Measurements from ENCODE around the gene DAPK3. TPM values are rescaled to one million over a fixed set of nuclear protein-coding genes. Genes with fewer than 3 reads are reported as not detected.

DAPK3 gene
- total and polyA plus RNA-seq, 2 experiments from 2014 or later: 103 to 140 TPM

GRCh38 chr19:3966051-3967017 is 4.6 kb downstream of the DAPK3 start:
- H3K27ac ChIP-seq: peak overlapping the region; percentile 92
- 88% methylated on average over 30 of the region's 30 CpGs for WGBS (ENCODE audit: low lambda C conversion rate, missing lambda C conversion rate)
- no peak overlapping the region for H3K4me3 ChIP-seq
- no peaks in the 10 kb centered on the region for H3K27me3 ChIP-seq
- H2AFZ ChIP-seq: no peak overlapping the region
- peaks cover 16% of the 10 kb centered on the region for H3K4me1 ChIP-seq (ENCODE audit: insufficient read depth)
- no peaks in the 10 kb centered on the region for H3K9me3 ChIP-seq (ENCODE audit: low read depth)
- peak; percentile 29 for DNase-seq (ENCODE audit: low spot score)
- no peaks in the 10 kb centered on the region for H3K36me3 ChIP-seq (replicated peaks; ENCODE audit: insufficient read depth, low read depth)
- H3K4me2 ChIP-seq: no peak overlapping the region
- H3K9me2 ChIP-seq (replicated peaks; ENCODE audit: insufficient read depth): no peaks in the 10 kb centered on the region
- peaks cover 60% of the 10 kb centered on the region for H3K79me2 ChIP-seq
- no peak for TF ChIP-seq CTCF (IDR thresholded peaks at IDR 0.05; ENCODE audit: poor library complexity)
- TF ChIP-seq EZH2 (IDR thresholded peaks at IDR 0.05; ENCODE audit: borderline replicate concordance): no peak
- no peak for TF ChIP-seq EZH2phosphoT487 (IDR thresholded peaks at IDR 0.05; ENCODE audit: low read depth, severe bottlenecking, unreplicated experiment)
- peaks cover 30% of the 10 kb centered on the region for H4K20me1 ChIP-seq (ENCODE audit: insufficient read depth, poor library complexity, severe bottlenecking)

GRCh38 chr19:3964256-3965194 is 6.4 kb downstream of the DAPK3 start:
- WGBS (ENCODE audit: low lambda C conversion rate, missing lambda C conversion rate): 95% methylated on average over 38 of the region's 60 CpGs
- Histone ChIP-seq H3K36me3 (replicated peaks; ENCODE audit: insufficient read depth, low read depth) (no peaks in the 10 kb centered on the region), H3K4me1 (ENCODE audit: insufficient read depth) (peaks cover 15% of the 10 kb centered on the region), H3K27me3 (no peaks in the 10 kb centered on the region), H3K9me2 (replicated peaks; ENCODE audit: insufficient read depth) (no peaks in the 10 kb centered on the region), H3K27ac (no peak overlapping the region), H4K20me1 (ENCODE audit: insufficient read depth, poor library complexity, severe bottlenecking) (peaks cover 30% of the 10 kb centered on the region), H3K79me2 (peaks cover 47% of the 10 kb centered on the region), H3K4me2 (no peak overlapping the region), H2AFZ (no peak overlapping the region), H3K9me3 (ENCODE audit: low read depth) (no peaks in the 10 kb centered on the region), H3K4me3 (no peak overlapping the region)
- TF ChIP-seq CTCF (IDR thresholded peaks at IDR 0.05; ENCODE audit: poor library complexity) (no peak), EZH2 (IDR thresholded peaks at IDR 0.05; ENCODE audit: borderline replicate concordance) (no peak), EZH2phosphoT487 (IDR thresholded peaks at IDR 0.05; ENCODE audit: low read depth, severe bottlenecking, unreplicated experiment) (no peak)
- DNase-seq (ENCODE audit: low spot score): no peak

GRCh38 chr19:3963458-3964255 is 7.2 kb downstream of the DAPK3 start:
- no peaks in the 10 kb centered on the region for H3K27me3 ChIP-seq
- H3K9me3 ChIP-seq (ENCODE audit: low read depth): no peaks in the 10 kb centered on the region
- DNase-seq (ENCODE audit: low spot score): peak; percentile 4
- H3K9me2 ChIP-seq (replicated peaks; ENCODE audit: insufficient read depth): no peaks in the 10 kb centered on the region
- no peak overlapping the region for H3K27ac ChIP-seq
- peaks cover 43% of the 10 kb centered on the region for H3K79me2 ChIP-seq
- peaks cover 7% of the 10 kb centered on the region for H3K4me1 ChIP-seq (ENCODE audit: insufficient read depth)
- H3K4me3 ChIP-seq: no peak overlapping the region
- 96% methylated on average over 34 of the region's 35 CpGs for WGBS (ENCODE audit: low lambda C conversion rate, missing lambda C conversion rate)
- no peak overlapping the region for H2AFZ ChIP-seq
- H3K36me3 ChIP-seq (replicated peaks; ENCODE audit: insufficient read depth, low read depth): no peaks in the 10 kb centered on the region
- no peak overlapping the region for H3K4me2 ChIP-seq
- H4K20me1 ChIP-seq (ENCODE audit: insufficient read depth, poor library complexity, severe bottlenecking): peaks cover 30% of the 10 kb centered on the region
- TF ChIP-seq EZH2phosphoT487 (IDR thresholded peaks at IDR 0.05; ENCODE audit: low read depth, severe bottlenecking, unreplicated experiment) (no peak), EZH2 (IDR thresholded peaks at IDR 0.05; ENCODE audit: borderline replicate concordance) (no peak), CTCF (IDR thresholded peaks at IDR 0.05; ENCODE audit: poor library complexity) (no peak)

Measured in hepatocyte (in vitro differentiated cells).